ENCODE data around the gene KRTAP10-10.

- TF ChIP-seq CTCF (IDR thresholded peaks at IDR 0.05): no peak
- TF ChIP-seq EP300 (IDR thresholded peaks at IDR 0.05): no peak
These were observed 18.7 kb upstream of the KRTAP10-10 start for GRCh38 chr21:44618504-44618903.

All from gastroesophageal sphincter (tissue), 3 donors.